HG03469 (cell line): ENCODE data around the gene SOWAHB.

ENCODE experiments used
- ATAC-seq: cut with Tn5 transposase; IDR thresholded peaks from one replicate; pipeline ENCODE4 v1.9.1; 2021; ENCODE audit warnings: mild to moderate bottlenecking, moderate library complexity, moderate number of reproducible peaks; ENCODE audit not compliant: unreplicated experiment

Gene SOWAHB

DNA sequence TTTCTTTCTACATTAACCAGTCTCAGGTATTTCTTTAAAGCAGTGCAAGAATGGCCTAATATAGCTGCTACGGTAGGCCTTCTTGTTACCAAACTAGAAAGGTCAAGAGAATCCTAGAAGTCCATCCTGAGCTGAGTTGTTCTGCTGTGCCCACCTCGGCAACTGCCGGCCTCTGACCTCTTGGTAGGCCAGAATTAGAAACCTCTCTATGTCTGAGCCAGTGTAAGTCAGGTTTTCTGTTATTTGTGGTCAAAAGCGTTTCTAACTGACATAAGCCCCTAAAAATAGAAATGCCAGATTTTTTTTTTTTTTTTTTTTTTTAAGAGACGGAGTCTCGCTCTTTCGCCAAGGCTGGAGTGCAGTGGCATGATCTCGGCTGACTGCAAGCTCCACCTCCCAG lies 43.1 kb downstream of the SOWAHB start:
- ATAC-seq = no peak

DNA sequence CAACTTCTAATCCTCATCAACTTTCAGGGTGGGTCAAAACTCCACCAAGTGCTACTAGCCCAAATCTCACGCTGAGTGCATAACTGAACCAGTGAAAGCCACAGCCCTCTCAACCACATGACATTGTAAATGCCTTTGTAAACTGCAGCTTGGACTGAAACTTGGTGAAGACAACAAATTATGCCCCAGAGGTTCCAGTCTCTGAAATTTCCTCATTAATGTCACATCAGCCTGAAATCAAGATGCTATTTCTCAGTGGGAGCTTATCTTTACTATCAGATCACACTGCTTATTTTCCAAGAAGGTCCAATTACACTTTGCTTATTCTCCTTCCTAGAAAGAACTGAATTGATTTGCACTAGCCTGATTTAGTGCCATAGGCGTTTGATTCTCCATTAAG lies 46.6 kb downstream of the SOWAHB start:
- ATAC-seq = no peak

DNA sequence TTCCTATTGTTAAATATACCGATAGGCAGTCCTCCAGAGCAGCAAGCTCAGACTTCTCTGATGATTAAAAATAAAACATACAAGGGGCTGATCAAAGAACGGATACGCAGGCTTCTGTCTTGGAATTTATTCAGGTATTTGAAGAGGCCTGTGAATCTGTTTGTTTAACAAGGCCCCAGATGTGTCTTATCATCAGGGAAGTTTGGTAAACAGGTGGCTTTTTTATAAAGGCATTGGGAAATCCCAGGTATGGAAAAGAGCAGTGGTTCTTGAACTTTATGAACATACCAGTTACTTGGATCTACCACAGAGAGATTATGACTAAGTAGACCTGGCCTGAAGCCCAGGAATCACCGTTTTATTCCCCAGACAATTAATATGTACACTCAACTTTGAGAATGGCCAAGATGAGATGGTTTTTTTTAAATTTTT lies 47.9 kb downstream of the SOWAHB start:
- ATAC-seq = no peak
